Type B pancreatic cell (in vitro differentiated cells): ENCODE results near the gene TRIM66. TPM values are rescaled to one million over a fixed set of nuclear protein-coding genes. Genes with fewer than 3 reads are reported as not detected.

Source experiments
- DNase-seq: peaks from one replicate; pipeline ENCODE4 v3.0.0; 2021; ENCODE audit warnings: mixed read lengths; ENCODE audit not compliant: unreplicated experiment; ENCODE audit errors: extremely low spot score
- H3K27ac Mint-ChIP-seq: 2 replicates; pipeline ENCODE4 v1.8.0; 2021; ENCODE audit warnings: mild to moderate bottlenecking, mixed read lengths
- H3K27me3 Mint-ChIP-seq: 2 replicates; pipeline ENCODE4 v1.8.0; 2021; ENCODE audit warnings: mixed read lengths
- H3K36me3 Mint-ChIP-seq: 2 replicates; pipeline ENCODE4 v1.8.0; 2021; ENCODE audit warnings: mixed read lengths
- H3K4me1 Mint-ChIP-seq: one replicate; pipeline ENCODE4 v1.8.0; 2021; ENCODE audit warnings: mixed read lengths; ENCODE audit not compliant: unreplicated experiment
- H3K4me3 Mint-ChIP-seq: 2 replicates; pipeline ENCODE4 v1.8.0; 2021; ENCODE audit warnings: mild to moderate bottlenecking, mixed read lengths
- H3K9me3 Mint-ChIP-seq: 2 replicates; pipeline ENCODE4 v1.8.0; 2021; ENCODE audit warnings: mixed read lengths
- CTCF ChIP-seq: fragments of 200-600 bp; sonication (generic); conservative IDR thresholded peaks from 2 replicates; pipeline ENCODE4 v1.5.0; 2021; ENCODE audit warnings: antibody characterized with exemption, mild to moderate bottlenecking
- total RNA-seq: library from RNA; stranded (reverse); gene quantifications from 2 replicates; pipeline ENCODE4 v1.2.1, GENCODE V29; 2021; ENCODE audit warnings: low replicate concordance

The TRIM66 gene
- total RNA-seq, 1 donor from 2014 or later, result 5.9 TPM

- Mint-ChIP-seq H3K4me3 (no peak overlapping the region), H3K4me1 (peaks cover 20% of the 10 kb centered on the region), H3K27ac (no peak overlapping the region), H3K27me3 (no peaks in the 10 kb centered on the region), H3K9me3 (no peaks in the 10 kb centered on the region), H3K36me3 (no peaks in the 10 kb centered on the region)
- DNase-seq, result no peak
- TF ChIP-seq CTCF, result no peak
These were observed 69.4 kb downstream of the TRIM66 start for GRCh38 chr11:8613036-8613435.

- TF ChIP-seq CTCF, result no peak
- no peak overlapping the region for H3K4me3 Mint-ChIP-seq
- peaks cover 20% of the 10 kb centered on the region for H3K4me1 Mint-ChIP-seq
- no peak overlapping the region for H3K27ac Mint-ChIP-seq
- no peaks in the 10 kb centered on the region for H3K27me3 Mint-ChIP-seq
- DNase-seq, result no peak
- H3K9me3 Mint-ChIP-seq, result no peaks in the 10 kb centered on the region
- H3K36me3 Mint-ChIP-seq, result no peaks in the 10 kb centered on the region
These were observed 69.9 kb downstream of the TRIM66 start for GRCh38 chr11:8612522-8612921.

- H3K4me1 Mint-ChIP-seq, result peaks cover 20% of the 10 kb centered on the region
- no peak for DNase-seq
- no peak for TF ChIP-seq CTCF
- H3K4me3 Mint-ChIP-seq, result no peak overlapping the region
- no peaks in the 10 kb centered on the region for H3K27me3 Mint-ChIP-seq
- no peaks in the 10 kb centered on the region for H3K36me3 Mint-ChIP-seq
- no peaks in the 10 kb centered on the region for H3K9me3 Mint-ChIP-seq
- H3K27ac Mint-ChIP-seq, result no peak overlapping the region
These were observed 71.8 kb downstream of the TRIM66 start for GRCh38 chr11:8610532-8611116.

- DNase-seq, result no peak
- Mint-ChIP-seq H3K36me3 (no peaks in the 10 kb centered on the region), H3K4me3 (no peak overlapping the region), H3K9me3 (no peaks in the 10 kb centered on the region), H3K27ac (no peak overlapping the region), H3K4me1 (peaks cover 19% of the 10 kb centered on the region), H3K27me3 (peaks cover 7% of the 10 kb centered on the region)
- TF ChIP-seq CTCF, result no peak
These were observed 73.8 kb downstream of the TRIM66 start for GRCh38 chr11:8608652-8609051.

GRCh38 chr11:8605971-8606563, 76.4 kb downstream of the TRIM66 start:
- H3K4me1 Mint-ChIP-seq, result peaks cover 10% of the 10 kb centered on the region
- TF ChIP-seq CTCF, result no peak
- no peak for DNase-seq
- H3K27me3 Mint-ChIP-seq, result peaks cover 9% of the 10 kb centered on the region
- no peak overlapping the region for H3K4me3 Mint-ChIP-seq
- H3K9me3 Mint-ChIP-seq, result no peaks in the 10 kb centered on the region
- no peak overlapping the region for H3K27ac Mint-ChIP-seq
- no peaks in the 10 kb centered on the region for H3K36me3 Mint-ChIP-seq
